GM21423 (cell line): ENCODE measurements around the gene GID4.

ENCODE experiments used
- ATAC-seq: cut with Tn5 transposase; IDR thresholded peaks from one replicate; pipeline ENCODE4 v1.9.1; 2021; ENCODE audit warnings: mild to moderate bottlenecking, moderate library complexity; ENCODE audit not compliant: unreplicated experiment

GID4 gene

GRCh38 chr17:18094409-18094807, 55.2 kb downstream of the GID4 start:
- no peak for ATAC-seq

GRCh38 chr17:18099516-18099915, 60.3 kb downstream of the GID4 start:
- ATAC-seq: no peak

- no peak for ATAC-seq
These were observed 61.4 kb downstream of the GID4 start for GRCh38 chr17:18100616-18101015.

GRCh38 chr17:18101828-18102227, 62.6 kb downstream of the GID4 start:
- ATAC-seq: no peak

- ATAC-seq: no peak
These were observed 63.4 kb downstream of the GID4 start for GRCh38 chr17:18102640-18103039.

- ATAC-seq: no peak
These were observed 65.8 kb downstream of the GID4 start for GRCh38 chr17:18105027-18105426.

- ATAC-seq: no peak
These were observed 66.4 kb downstream of the GID4 start for GRCh38 chr17:18105595-18105994.

GRCh38 chr17:18106211-18106610, 67.0 kb downstream of the GID4 start:
- ATAC-seq: no peak

GRCh38 chr17:18107061-18107790, 68.0 kb downstream of the GID4 start:
- ATAC-seq: no peak

- no peak for ATAC-seq
These were observed 68.8 kb downstream of the GID4 start for GRCh38 chr17:18107971-18108370.

GRCh38 chr17:18108401-18109312, 69.4 kb downstream of the GID4 start, which contains the start of gene MYO15A:
Gene MYO15A (plus strand): TSS chr17:18108756. CDS start chr17:18118801, 10,045 bp downstream.
- no peak for ATAC-seq

- no peak for ATAC-seq
These were observed 70.8 kb downstream of the GID4 start for GRCh38 chr17:18109935-18110485.

GRCh38 chr17:18110636-18111145, 71.5 kb downstream of the GID4 start:
- ATAC-seq: no peak

- no peak for ATAC-seq
These were observed 72.2 kb downstream of the GID4 start for GRCh38 chr17:18111330-18111971.

GRCh38 chr17:18115517-18115916, 76.3 kb downstream of the GID4 start:
- ATAC-seq: no peak

- ATAC-seq: no peak
These were observed 76.9 kb downstream of the GID4 start for GRCh38 chr17:18116078-18116477.

GRCh38 chr17:18117533-18117932, 78.3 kb downstream of the GID4 start:
- ATAC-seq: no peak
